Fibroblast of lung (primary cell): ENCODE data around the gene UPK3A.

Experiments used
- CTCF ChIP-seq, 2 donors: IDR thresholded peaks in 1 of 2; conservative IDR thresholded peaks in 1 of 2; 1 replicate in 1 of 2; 2 replicates in 1 of 2; pipeline ENCODE4 v1.5.1; 2011 to 2012; ENCODE audit warnings: low read length in 2 of 2, control low read depth in 1 of 2, inconsistent platforms in 1 of 2, low read depth in 1 of 2, mild to moderate bottlenecking in 1 of 2
- EZH2 ChIP-seq: IDR thresholded peaks from 2 replicates; pipeline ENCODE4 v1.5.1; 2012; ENCODE audit warnings: low read length, control low read depth, mild to moderate bottlenecking; ENCODE audit errors: missing control alignments

GRCh38 chr22:45262195-45262930, 22.4 kb upstream of the UPK3A start:
- no peak for TF ChIP-seq CTCF (conservative IDR thresholded peaks at IDR 0.05 in 1 of 2, IDR thresholded peaks at IDR 0.05 in 1 of 2; ENCODE audit: low read depth in 1 of 2, low read length in 2 of 2)
- no peak for TF ChIP-seq EZH2
